Adrenal gland (tissue), 12 donors: ENCODE measurements around the gene SRXN1. TPM values are rescaled to one million over a fixed set of nuclear protein-coding genes. Genes with fewer than 3 reads are reported as not detected.

Experiments
- DNase-seq, 7 donors: peaks; one replicate each; pipeline ENCODE4 v3.0.0-alpha.2; 2019 to 2020
- H3K27ac ChIP-seq, 5 donors: fragments of 200-600 bp; sonication (generic) in 4 of 5; 1 replicate in 3 of 5; 2 replicates in 2 of 5; pipeline versions ENCODE4 v1.5.1 to v1.8.0; 2016 to 2020; ENCODE audit warnings: mild to moderate bottlenecking in 1 of 5
- H3K27me3 ChIP-seq: fragments of 200-600 bp; 2 replicates; pipeline ENCODE4 v1.8.0; 2021
- H3K36me3 ChIP-seq, 2 donors: fragments of 200-600 bp; replicated peaks in 1 of 2; 1 replicate in 1 of 2; 2 replicates in 1 of 2; pipeline versions ENCODE4 v1.5.1 to v1.8.0; 2018 to 2022
- H3K4me1 ChIP-seq, 2 donors: fragments of 200-600 bp; replicated peaks in 1 of 2; 1 replicate in 1 of 2; 2 replicates in 1 of 2; pipeline versions ENCODE4 v1.5.1 to v1.8.0; 2018 to 2021
- H3K4me3 ChIP-seq, 4 donors: fragments of 200-600 bp; sonication (generic) in 3 of 4; one replicate each; pipeline ENCODE4 v1.5.1; 2016 to 2018
- H3K9me3 ChIP-seq, 3 donors: fragments of 200-600 bp; sonication (generic) in 1 of 3; replicated peaks in 1 of 3; 1 replicate in 2 of 3; 2 replicates in 1 of 3; pipeline versions ENCODE4 v1.5.1 to v1.8.0; 2016 to 2021
- POLR2A ChIP-seq, 2 donors: fragments of 450-650 bp; IDR thresholded peaks; one replicate each; pipeline ENCODE4 v1.6.1; 2017; ENCODE audit warnings: antibody characterized with exemption in 2 of 2, mild to moderate bottlenecking in 2 of 2, moderate library complexity in 1 of 2
- WGBS, 4 donors: extraction: QIAGEN DNeasy Blood & Tissue Kit in 2 of 4; methylation state at CpG; one replicate each; pipeline versions ENCODE4 v1.1.5 to v1.1.7; 2013 to 2017; 5-methylcytosine and 5-hydroxymethylcytosine counted together
- intact Hi-C, 2 donors: fragments of 100-400 bp; cut with DNase I; formaldehyde crosslinking; loops; one replicate each; pipeline versions ENCODE4 v1.14.1 to v1.15.0; 2022 to 2023
- polyA plus RNA-seq, 3 donors: library from polyadenylated mRNA; stranded (reverse); fragments of 200-250 nt in 2 of 3; fragments of 350-450 nt in 1 of 3; fragmentation: Illumina TruSeq in 1 of 3; extraction: RNeasy Lipid Tissue Mini Kit (QIAGEN cat#74804) in 1 of 3; gene quantifications; one replicate each; pipeline ENCODE4 v1.2.3, GENCODE V29; 2013 to 2014
- total RNA-seq, 9 donors: library from RNA; depleted of rRNA in 4 of 9; stranded (reverse); fragments of >200 nt in 4 of 9; fragments of 120-200 nt in 1 of 9; fragmentation: NEBNext Ultra II Directional in 1 of 9; extraction: Animal tissue kit (Norgen Biotek cat#: 25700) in 1 of 9; gene quantifications; one replicate each; pipeline versions ENCODE4 v1.1.0 to v1.2.4, GENCODE V29; 2013 to 2023
- TF ChIP-seq, protein P1 (sequence below), 6 experiments: fragments of 450-650 bp in 4 of 6; fragments of 200-600 bp in 2 of 6; sonication (generic) in 1 of 6; IDR thresholded peaks; 1 replicate in 5 of 6; 2 replicates in 1 of 6; pipeline versions ENCODE4 v1.5.1 to v1.8.0; 2016 to 2021; ENCODE audit warnings: antibody characterized with exemption in 6 of 6, mild to moderate bottlenecking in 2 of 6, moderate library complexity in 1 of 6
- donor health status: healthy with polysubstance abuse.
- donor health status: Bipolar disorder and iron deficiency.
- donor health status: DM: yes; HTN: yes; CAD: no.
- donor health status: DM: no; HTN: no; CAD: no.
- donor health status: DM: no; HTN: no; CAD: no.
- donor health status: DM: yes; HTN: yes; CAD: no.

SRXN1 gene
- total and polyA plus RNA-seq, 12 donors = 19.1 to 203 (median 67.6) TPM

- DNase-seq = peak in 5 of 7 donors; percentile 44 to 78 (median 69)
- Histone ChIP-seq H3K27me3 (peaks cover 43% of the 10 kb centered on the region), H3K9me3 (no peaks in the 10 kb centered on the region), H3K4me3 (no peak overlapping the region), H3K27ac (no peak overlapping the region), H3K36me3 (no peaks in the 10 kb centered on the region), H3K4me1 (no peaks in the 10 kb centered on the region)
- TF ChIP-seq, protein P1, sequence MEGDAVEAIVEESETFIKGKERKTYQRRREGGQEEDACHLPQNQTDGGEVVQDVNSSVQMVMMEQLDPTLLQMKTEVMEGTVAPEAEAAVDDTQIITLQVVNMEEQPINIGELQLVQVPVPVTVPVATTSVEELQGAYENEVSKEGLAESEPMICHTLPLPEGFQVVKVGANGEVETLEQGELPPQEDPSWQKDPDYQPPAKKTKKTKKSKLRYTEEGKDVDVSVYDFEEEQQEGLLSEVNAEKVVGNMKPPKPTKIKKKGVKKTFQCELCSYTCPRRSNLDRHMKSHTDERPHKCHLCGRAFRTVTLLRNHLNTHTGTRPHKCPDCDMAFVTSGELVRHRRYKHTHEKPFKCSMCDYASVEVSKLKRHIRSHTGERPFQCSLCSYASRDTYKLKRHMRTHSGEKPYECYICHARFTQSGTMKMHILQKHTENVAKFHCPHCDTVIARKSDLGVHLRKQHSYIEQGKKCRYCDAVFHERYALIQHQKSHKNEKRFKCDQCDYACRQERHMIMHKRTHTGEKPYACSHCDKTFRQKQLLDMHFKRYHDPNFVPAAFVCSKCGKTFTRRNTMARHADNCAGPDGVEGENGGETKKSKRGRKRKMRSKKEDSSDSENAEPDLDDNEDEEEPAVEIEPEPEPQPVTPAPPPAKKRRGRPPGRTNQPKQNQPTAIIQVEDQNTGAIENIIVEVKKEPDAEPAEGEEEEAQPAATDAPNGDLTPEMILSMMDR (IDR thresholded peaks at IDR 0.05) = peak; percentile 32 to 76 (median 72)
- TF ChIP-seq POLR2A (IDR thresholded peaks at IDR 0.05) = no peak
- 31 to 39% (median 32%) methylated on average over 7 to 9 of the region's 9 CpGs for WGBS, 4 donors
- intact Hi-C loops = loop anchor here in 1 of 2 donors (2.0 kb wide), 1 partner anchor 103 kb away; no protein-coding TSS in a partner anchor
Measured at GRCh38 chr20:667351-668034, 14.5 kb upstream of the SRXN1 start.

DNA sequence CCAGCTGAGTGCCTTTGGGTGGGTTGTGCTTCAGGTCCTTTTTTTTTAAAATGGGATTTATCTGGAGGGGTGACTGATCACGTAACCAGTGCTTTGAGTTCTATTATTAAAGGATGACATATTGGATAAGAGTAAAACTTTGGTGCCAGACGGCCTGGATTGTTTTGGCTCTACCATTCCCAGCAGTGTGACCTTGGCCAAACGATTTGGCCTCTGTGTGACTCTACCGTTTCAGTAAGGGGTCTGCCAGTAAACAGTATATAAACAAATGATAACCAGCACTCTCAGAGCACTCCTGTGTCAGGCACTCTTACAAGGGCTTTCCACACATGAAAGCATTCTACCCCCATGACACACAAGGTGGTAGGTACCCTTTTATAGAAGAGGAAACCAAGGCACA lies 13.9 kb upstream of the SRXN1 start:
- Histone ChIP-seq H3K4me3 (no peak overlapping the region), H3K9me3 (no peaks in the 10 kb centered on the region), H3K36me3 (no peaks in the 10 kb centered on the region), H3K4me1 (no peaks in the 10 kb centered on the region), H3K27ac (no peak overlapping the region), H3K27me3 (peaks cover 49% of the 10 kb centered on the region)
- no peak for DNase-seq
- 22 to 38% (median 31%) methylated on average over 3 to 4 of the region's 4 CpGs for WGBS, 4 donors
- TF ChIP-seq, protein P1 (IDR thresholded peaks at IDR 0.05) = no peak
- no peak for TF ChIP-seq POLR2A (IDR thresholded peaks at IDR 0.05)
- intact Hi-C loops = loop anchor here in 1 of 2 donors (2.0 kb wide), 1 partner anchor 102 kb away; no protein-coding TSS in a partner anchor

DNA sequence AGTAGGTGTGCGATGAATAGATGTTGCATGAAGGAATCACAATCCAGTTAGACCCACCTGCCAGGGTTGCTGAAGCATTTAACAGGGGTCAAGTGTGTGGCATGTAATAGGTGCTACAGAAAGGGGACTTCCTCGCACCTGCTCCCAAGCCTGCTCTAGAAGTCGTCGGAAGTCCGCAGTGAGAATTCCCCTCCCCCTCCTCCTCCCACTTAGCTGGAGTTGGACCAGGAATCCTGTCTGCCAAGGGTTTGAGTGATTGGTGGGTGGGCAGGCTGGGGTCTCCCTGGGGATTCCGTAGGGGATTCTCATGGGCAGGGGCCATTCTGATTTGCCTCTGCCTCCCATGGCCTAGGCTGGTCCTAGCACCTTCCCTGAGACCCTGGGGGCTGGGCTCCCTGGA lies 12.3 kb upstream of the SRXN1 start:
- intact Hi-C loops = no loop called here
- 50 to 68% (median 59%) methylated on average over 2 to 6 of the region's 6 CpGs for WGBS, 4 donors

GRCh38 chr20:664576-664975 lies 11.6 kb upstream of the SRXN1 start:
- intact Hi-C loops = no loop called here
- TF ChIP-seq, protein P1 (IDR thresholded peaks at IDR 0.05) = no peak
- no peak for TF ChIP-seq POLR2A (IDR thresholded peaks at IDR 0.05)
- no peaks in the 10 kb centered on the region for H3K36me3 ChIP-seq
- peaks cover 51% of the 10 kb centered on the region for H3K27me3 ChIP-seq
- WGBS, 4 donors = 34 to 49% (median 45%) methylated on average over 4 to 13 of the region's 13 CpGs
- H3K4me3 ChIP-seq = no peak overlapping the region
- no peak for DNase-seq
- no peak overlapping the region for H3K27ac ChIP-seq
- H3K9me3 ChIP-seq = no peaks in the 10 kb centered on the region
- no peaks in the 10 kb centered on the region for H3K4me1 ChIP-seq

More for the DNA sequence above, 12.3 kb upstream of the SRXN1 start:
- no peak for DNase-seq
- no peak overlapping the region for H3K4me3 ChIP-seq
- H3K4me1 ChIP-seq = no peaks in the 10 kb centered on the region
- H3K27me3 ChIP-seq = peaks cover 51% of the 10 kb centered on the region
- no peak overlapping the region for H3K27ac ChIP-seq
- TF ChIP-seq POLR2A (IDR thresholded peaks at IDR 0.05) = no peak
- TF ChIP-seq, protein P1 (IDR thresholded peaks at IDR 0.05) = no peak
- no peaks in the 10 kb centered on the region for H3K36me3 ChIP-seq
- no peaks in the 10 kb centered on the region for H3K9me3 ChIP-seq
